Sigmoid colon (tissue), 7 donors: ENCODE measurements around the gene SMTNL1. TPM values are rescaled to one million over a fixed set of nuclear protein-coding genes. Genes with fewer than 3 reads are reported as not detected.

Experiments
- DNase-seq: peaks from one replicate; pipeline ENCODE4 v3.0.0-alpha.2; 2019
- H3K27ac ChIP-seq, 4 donors: fragments of 200-600 bp; sonication (generic); one replicate each; pipeline ENCODE4 v1.5.1; 2016 to 2019; ENCODE audit warnings: mild to moderate bottlenecking in 1 of 4
- H3K27me3 ChIP-seq, 3 donors: fragments of 200-600 bp; sonication (generic); one replicate each; pipeline ENCODE4 v1.5.1; 2019; ENCODE audit warnings: mild to moderate bottlenecking in 1 of 3
- H3K36me3 ChIP-seq, 4 donors: fragments of 200-600 bp; sonication (generic); one replicate each; pipeline ENCODE4 v1.5.1; 2016 to 2019
- H3K4me1 ChIP-seq, 4 donors: fragments of 200-600 bp; sonication (generic); one replicate each; pipeline ENCODE4 v1.5.1; 2017 to 2019
- H3K4me3 ChIP-seq, 4 donors: fragments of 200-600 bp; sonication (generic); one replicate each; pipeline ENCODE4 v1.5.1; 2017 to 2019; ENCODE audit warnings: mild to moderate bottlenecking in 2 of 4, moderate library complexity in 1 of 4
- H3K9me3 ChIP-seq, 4 donors: fragments of 200-600 bp in 3 of 4; sonication (generic) in 3 of 4; one replicate each; pipeline versions ENCODE4 v1.5.1 to v1.6.1; 2013 to 2019
- EP300 ChIP-seq, 4 donors: sonication (generic); formaldehyde crosslinking; IDR thresholded peaks; one replicate each; pipeline ENCODE4 v1.6.1; 2017; ENCODE audit warnings: antibody characterized with exemption in 4 of 4
- POLR2A ChIP-seq, 2 donors: fragments of 450-650 bp; IDR thresholded peaks; one replicate each; pipeline ENCODE4 v1.6.1; 2016; ENCODE audit warnings: antibody characterized with exemption in 2 of 2, mild to moderate bottlenecking in 2 of 2, moderate library complexity in 2 of 2
- POLR2AphosphoS5 ChIP-seq, 4 donors: sonication (generic); formaldehyde crosslinking; IDR thresholded peaks; one replicate each; pipeline ENCODE4 v1.6.1; 2017; ENCODE audit warnings: antibody characterized with exemption in 4 of 4
- WGBS, 2 donors: extraction: QIAGEN DNeasy Blood & Tissue Kit; methylation state at CpG; one replicate each; pipeline ENCODE4 v1.1.7; 2013; 5-methylcytosine and 5-hydroxymethylcytosine counted together
- intact Hi-C: fragments of 100-400 bp; cut with DNase I; formaldehyde crosslinking; loops from one replicate; pipeline ENCODE4 v1.15.1; 2023
- polyA plus RNA-seq, 3 donors: library from polyadenylated mRNA; stranded (reverse); fragments of 200-250 nt; gene quantifications; one replicate each; pipeline ENCODE4 v1.2.3, GENCODE V29; 2013
- total RNA-seq, 4 donors: library from RNA; depleted of rRNA; stranded (reverse); fragments of >200 nt; gene quantifications; one replicate each; pipeline ENCODE4 v1.1.0, GENCODE V29; 2016
- TF ChIP-seq, protein P1 (sequence below), 4 experiments: fragments of 450-650 bp in 3 of 4; fragments of 200-600 bp in 1 of 4; IDR thresholded peaks; one replicate each; pipeline ENCODE4 v1.5.1; 2016 to 2019; ENCODE audit warnings: antibody characterized with exemption in 4 of 4, mild to moderate bottlenecking in 3 of 4, moderate library complexity in 2 of 4
- donor health status: healthy with polysubstance abuse.
- donor health status: Bipolar disorder and iron deficiency.
- donor health status: healthy.

SMTNL1 gene
- total and polyA plus RNA-seq, 7 donors: not detected

DNA sequence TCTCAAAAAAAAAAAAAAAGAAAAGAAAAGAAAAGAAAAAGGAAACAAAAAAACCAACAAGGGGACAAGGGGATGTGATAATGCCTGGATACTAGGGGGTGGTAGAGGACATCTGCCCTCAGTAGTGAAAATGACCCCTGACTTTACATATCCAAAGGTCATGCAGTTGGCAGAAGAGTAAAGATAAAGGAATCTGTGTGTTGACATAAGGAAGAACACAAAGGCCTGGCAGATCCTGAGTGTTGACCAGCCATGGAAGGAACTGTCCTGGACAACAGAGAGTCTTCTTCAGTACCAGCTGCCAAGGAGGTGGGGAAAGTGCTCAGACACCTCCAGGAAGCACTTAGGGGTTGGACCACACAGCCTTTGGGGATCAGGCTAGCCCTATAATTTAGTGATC, 34.5 kb upstream of the SMTNL1 start:
- H3K4me3 ChIP-seq: no peak overlapping the region
- no peaks in the 10 kb centered on the region for H3K27me3 ChIP-seq
- intact Hi-C loops: no loop called here
- peaks cover 0 to 23% (median 19%) of the 10 kb centered on the region in 4 donors for H3K4me1 ChIP-seq
- no peak for TF ChIP-seq POLR2A (IDR thresholded peaks at IDR 0.05)
- no peak for TF ChIP-seq EP300 (IDR thresholded peaks at IDR 0.05)
- no peak for TF ChIP-seq POLR2AphosphoS5 (IDR thresholded peaks at IDR 0.05)
- TF ChIP-seq, protein P1, sequence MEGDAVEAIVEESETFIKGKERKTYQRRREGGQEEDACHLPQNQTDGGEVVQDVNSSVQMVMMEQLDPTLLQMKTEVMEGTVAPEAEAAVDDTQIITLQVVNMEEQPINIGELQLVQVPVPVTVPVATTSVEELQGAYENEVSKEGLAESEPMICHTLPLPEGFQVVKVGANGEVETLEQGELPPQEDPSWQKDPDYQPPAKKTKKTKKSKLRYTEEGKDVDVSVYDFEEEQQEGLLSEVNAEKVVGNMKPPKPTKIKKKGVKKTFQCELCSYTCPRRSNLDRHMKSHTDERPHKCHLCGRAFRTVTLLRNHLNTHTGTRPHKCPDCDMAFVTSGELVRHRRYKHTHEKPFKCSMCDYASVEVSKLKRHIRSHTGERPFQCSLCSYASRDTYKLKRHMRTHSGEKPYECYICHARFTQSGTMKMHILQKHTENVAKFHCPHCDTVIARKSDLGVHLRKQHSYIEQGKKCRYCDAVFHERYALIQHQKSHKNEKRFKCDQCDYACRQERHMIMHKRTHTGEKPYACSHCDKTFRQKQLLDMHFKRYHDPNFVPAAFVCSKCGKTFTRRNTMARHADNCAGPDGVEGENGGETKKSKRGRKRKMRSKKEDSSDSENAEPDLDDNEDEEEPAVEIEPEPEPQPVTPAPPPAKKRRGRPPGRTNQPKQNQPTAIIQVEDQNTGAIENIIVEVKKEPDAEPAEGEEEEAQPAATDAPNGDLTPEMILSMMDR (IDR thresholded peaks at IDR 0.05): no peak
- DNase-seq: no peak
- H3K9me3 ChIP-seq: no peaks in the 10 kb centered on the region
- H3K27ac ChIP-seq: no peak overlapping the region
- peaks cover 0 to 43% (median under 1%) of the 10 kb centered on the region in 4 donors for H3K36me3 ChIP-seq

GRCh38 chr11:57504511-57504910, 32.9 kb upstream of the SMTNL1 start:
- no peak for DNase-seq
- no peaks in the 10 kb centered on the region for H3K9me3 ChIP-seq
- H3K36me3 ChIP-seq: peaks cover 0 to 43% (median 0%) of the 10 kb centered on the region in 4 donors
- no peak for TF ChIP-seq EP300 (IDR thresholded peaks at IDR 0.05)
- no peak for TF ChIP-seq POLR2AphosphoS5 (IDR thresholded peaks at IDR 0.05)
- no peak for TF ChIP-seq POLR2A (IDR thresholded peaks at IDR 0.05)
- TF ChIP-seq, protein P1 (IDR thresholded peaks at IDR 0.05): no peak
- H3K27ac ChIP-seq: no peak overlapping the region
- H3K4me1 ChIP-seq: peaks cover 0 to 11% (median 10%) of the 10 kb centered on the region in 4 donors
- intact Hi-C loops: no loop called here
- no peaks in the 10 kb centered on the region for H3K27me3 ChIP-seq
- WGBS, 2 donors: 83 to 93% methylated on average over 4 of the region's 4 CpGs
- no peak overlapping the region for H3K4me3 ChIP-seq

- no peak for TF ChIP-seq POLR2AphosphoS5 (IDR thresholded peaks at IDR 0.05)
- no peak for TF ChIP-seq EP300 (IDR thresholded peaks at IDR 0.05)
- TF ChIP-seq, protein P1 (IDR thresholded peaks at IDR 0.05): no peak
- no peak for TF ChIP-seq POLR2A (IDR thresholded peaks at IDR 0.05)
- H3K27me3 ChIP-seq: no peaks in the 10 kb centered on the region
- intact Hi-C loops: no loop called here
- H3K4me1 ChIP-seq: no peaks in the 10 kb centered on the region
- peaks cover 0 to 35% (median 0%) of the 10 kb centered on the region in 4 donors for H3K36me3 ChIP-seq
- no peak overlapping the region for H3K4me3 ChIP-seq
- H3K27ac ChIP-seq: no peak overlapping the region
- WGBS, 2 donors: 88 to 92% methylated on average over 1 of the region's 1 CpG
- H3K9me3 ChIP-seq: no peaks in the 10 kb centered on the region
- DNase-seq: no peak
These were observed 30.9 kb upstream of the SMTNL1 start for GRCh38 chr11:57506522-57506921.

- H3K27me3 ChIP-seq: no peaks in the 10 kb centered on the region
- WGBS, 2 donors: 91 to 93% methylated on average over 7 of the region's 7 CpGs
- DNase-seq: no peak
- H3K4me3 ChIP-seq: no peak overlapping the region
- no peaks in the 10 kb centered on the region for H3K9me3 ChIP-seq
- peaks cover 0 to 29% (median 0%) of the 10 kb centered on the region in 4 donors for H3K36me3 ChIP-seq
- H3K27ac ChIP-seq: no peak overlapping the region
- intact Hi-C loops: no loop called here
- TF ChIP-seq POLR2AphosphoS5 (IDR thresholded peaks at IDR 0.05) (no peak), EP300 (IDR thresholded peaks at IDR 0.05) (no peak), POLR2A (IDR thresholded peaks at IDR 0.05) (no peak)
- TF ChIP-seq, protein P1 (IDR thresholded peaks at IDR 0.05): no peak
- peaks cover 0 to 7% (median 1%) of the 10 kb centered on the region in 4 donors for H3K4me1 ChIP-seq
These were observed 28.8 kb upstream of the SMTNL1 start for GRCh38 chr11:57508341-57509170.
